Measurements from ENCODE around the gene EN2. TPM values are rescaled to one million over a fixed set of nuclear protein-coding genes. Genes with fewer than 3 reads are reported as not detected.

EN2 gene
- total RNA-seq, 2 donors from 2014 or later: not detected

GRCh38 chr7:155439311-155440017, 18.5 kb upstream of the EN2 start:
- WGBS, 2 experiments (ENCODE audit: insufficient coverage in 1 of 2, insufficient read length in 1 of 2): 85 to 86% methylated on average over 12 to 20 of the region's 20 CpGs
- Mint-ChIP-seq H3K4me3 (no peak overlapping the region), H3K4me1 (peaks cover 3% of the 10 kb centered on the region), H3K36me3 (ENCODE audit: low read depth) (no peaks in the 10 kb centered on the region), H3K27me3 (ENCODE audit: insufficient read depth) (peaks cover 97% of the 10 kb centered on the region), H3K27ac (no peak overlapping the region), H3K9me3 (peaks cover 3% of the 10 kb centered on the region)
- DNase-seq: no peak
- TF ChIP-seq CTCF (conservative IDR thresholded peaks at IDR 0.05): no peak
- Histone ChIP-seq H3K9ac (ENCODE audit: extremely low read depth, low read length, poor library complexity, severe bottlenecking) (no peak overlapping the region), H3K4me1 (ENCODE audit: control insufficient read depth, insufficient read depth, low read length) (no peaks in the 10 kb centered on the region), H3K36me3 (ENCODE audit: control insufficient read depth, insufficient read depth, low read length) (no peaks in the 10 kb centered on the region), H3K27ac (ENCODE audit: low read depth, low read length) (no peak overlapping the region), H3K27me3 (ENCODE audit: control insufficient read depth, insufficient read depth, low read length, poor library complexity, severe bottlenecking) (peaks cover 91% of the 10 kb centered on the region), H3K4me3 (ENCODE audit: low read length) (no peak overlapping the region), H3K9me3 (ENCODE audit: control insufficient read depth, low read length) (peaks cover 6% of the 10 kb centered on the region)

- H3K36me3 ChIP-seq (ENCODE audit: control insufficient read depth, insufficient read depth, low read length): no peaks in the 10 kb centered on the region
- no peak overlapping the region for H3K27ac ChIP-seq (ENCODE audit: low read depth, low read length)
- H3K4me1 Mint-ChIP-seq: peaks cover 3% of the 10 kb centered on the region
- H3K9me3 Mint-ChIP-seq: peaks cover 3% of the 10 kb centered on the region
- H3K36me3 Mint-ChIP-seq (ENCODE audit: low read depth): no peaks in the 10 kb centered on the region
- no peaks in the 10 kb centered on the region for H3K4me1 ChIP-seq (ENCODE audit: control insufficient read depth, insufficient read depth, low read length)
- WGBS, 2 experiments (ENCODE audit: insufficient coverage in 1 of 2, insufficient read length in 1 of 2): 79 to 88% methylated on average over 6 to 8 of the region's 8 CpGs
- H3K9ac ChIP-seq (ENCODE audit: extremely low read depth, low read length, poor library complexity, severe bottlenecking): no peak overlapping the region
- no peak overlapping the region for H3K27ac Mint-ChIP-seq
- H3K27me3 ChIP-seq (ENCODE audit: control insufficient read depth, insufficient read depth, low read length, poor library complexity, severe bottlenecking): peaks cover 93% of the 10 kb centered on the region
- no peak overlapping the region for H3K4me3 ChIP-seq (ENCODE audit: low read length)
- no peak for TF ChIP-seq CTCF (conservative IDR thresholded peaks at IDR 0.05)
- no peak overlapping the region for H3K4me3 Mint-ChIP-seq
- DNase-seq: no peak
- peaks cover 98% of the 10 kb centered on the region for H3K27me3 Mint-ChIP-seq (ENCODE audit: insufficient read depth)
- H3K9me3 ChIP-seq (ENCODE audit: control insufficient read depth, low read length): peaks cover 6% of the 10 kb centered on the region
Observed at GRCh38 chr7:155440018-155440410, 17.9 kb upstream of the EN2 start.

GRCh38 chr7:155441856-155442255, 16.1 kb upstream of the EN2 start:
- Mint-ChIP-seq H3K4me1 (peaks cover 3% of the 10 kb centered on the region), H3K27me3 (ENCODE audit: insufficient read depth) (peaks cover 97% of the 10 kb centered on the region), H3K9me3 (no peaks in the 10 kb centered on the region), H3K36me3 (ENCODE audit: low read depth) (no peaks in the 10 kb centered on the region), H3K27ac (no peak overlapping the region), H3K4me3 (no peak overlapping the region)
- no peaks in the 10 kb centered on the region for H3K36me3 ChIP-seq (ENCODE audit: control insufficient read depth, insufficient read depth, low read length)
- H3K4me1 ChIP-seq (ENCODE audit: control insufficient read depth, insufficient read depth, low read length): no peaks in the 10 kb centered on the region
- no peak overlapping the region for H3K9ac ChIP-seq (ENCODE audit: extremely low read depth, low read length, poor library complexity, severe bottlenecking)
- peaks cover 98% of the 10 kb centered on the region for H3K27me3 ChIP-seq (ENCODE audit: control insufficient read depth, insufficient read depth, low read length, poor library complexity, severe bottlenecking)
- no peak for DNase-seq
- H3K27ac ChIP-seq (ENCODE audit: low read depth, low read length): no peak overlapping the region
- no peak overlapping the region for H3K4me3 ChIP-seq (ENCODE audit: low read length)
- no peak for TF ChIP-seq CTCF (conservative IDR thresholded peaks at IDR 0.05)
- peaks cover 6% of the 10 kb centered on the region for H3K9me3 ChIP-seq (ENCODE audit: control insufficient read depth, low read length)
- 77 to 82% methylated on average over 3 to 6 of the region's 6 CpGs for WGBS, 2 experiments (ENCODE audit: insufficient coverage in 1 of 2, insufficient read length in 1 of 2)

Data from endodermal cell (in vitro differentiated cells).